GM12872 (cell line): ENCODE measurements around the gene RPL41.

Experiments used
- TF ChIP-seq, protein P1 (sequence below): IDR thresholded peaks from 3 replicates; pipeline ENCODE4 v1.5.1; 2011; ENCODE audit warnings: low read depth, mild to moderate bottlenecking, low read length, moderate library complexity; ENCODE audit not compliant: insufficient read depth

RPL41 gene

DNA sequence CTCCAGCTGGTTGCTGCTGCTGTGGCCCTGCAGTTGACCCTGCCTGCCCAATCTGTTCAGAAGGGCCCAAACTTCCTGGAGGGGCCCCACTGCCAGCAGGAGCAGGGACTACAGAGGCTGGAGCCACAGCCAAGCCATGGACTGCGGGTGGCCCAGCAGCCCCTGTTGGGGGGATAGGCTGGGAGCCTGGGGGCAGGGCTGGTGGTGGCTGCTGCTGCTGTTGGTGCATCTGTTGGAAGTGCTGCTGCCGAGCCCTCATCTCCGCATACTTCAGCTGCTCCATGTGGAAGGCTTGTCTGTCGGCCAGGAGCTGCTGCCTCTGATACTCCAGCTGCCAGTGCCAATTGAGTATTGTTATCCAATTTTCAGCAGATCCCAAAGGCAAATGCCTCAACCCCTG is 48.9 kb downstream of the RPL41 start:
- TF ChIP-seq, protein P1, sequence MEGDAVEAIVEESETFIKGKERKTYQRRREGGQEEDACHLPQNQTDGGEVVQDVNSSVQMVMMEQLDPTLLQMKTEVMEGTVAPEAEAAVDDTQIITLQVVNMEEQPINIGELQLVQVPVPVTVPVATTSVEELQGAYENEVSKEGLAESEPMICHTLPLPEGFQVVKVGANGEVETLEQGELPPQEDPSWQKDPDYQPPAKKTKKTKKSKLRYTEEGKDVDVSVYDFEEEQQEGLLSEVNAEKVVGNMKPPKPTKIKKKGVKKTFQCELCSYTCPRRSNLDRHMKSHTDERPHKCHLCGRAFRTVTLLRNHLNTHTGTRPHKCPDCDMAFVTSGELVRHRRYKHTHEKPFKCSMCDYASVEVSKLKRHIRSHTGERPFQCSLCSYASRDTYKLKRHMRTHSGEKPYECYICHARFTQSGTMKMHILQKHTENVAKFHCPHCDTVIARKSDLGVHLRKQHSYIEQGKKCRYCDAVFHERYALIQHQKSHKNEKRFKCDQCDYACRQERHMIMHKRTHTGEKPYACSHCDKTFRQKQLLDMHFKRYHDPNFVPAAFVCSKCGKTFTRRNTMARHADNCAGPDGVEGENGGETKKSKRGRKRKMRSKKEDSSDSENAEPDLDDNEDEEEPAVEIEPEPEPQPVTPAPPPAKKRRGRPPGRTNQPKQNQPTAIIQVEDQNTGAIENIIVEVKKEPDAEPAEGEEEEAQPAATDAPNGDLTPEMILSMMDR = no peak
